ENCODE measurements around the gene TPCN2. TPM values are rescaled to one million over a fixed set of nuclear protein-coding genes. Genes with fewer than 3 reads are reported as not detected.

TPCN2 gene
- total and polyA plus RNA-seq, 2 of the 4 experiments (the other 2 are of a cell fraction) = 3.4 to 8.0 TPM

DNA sequence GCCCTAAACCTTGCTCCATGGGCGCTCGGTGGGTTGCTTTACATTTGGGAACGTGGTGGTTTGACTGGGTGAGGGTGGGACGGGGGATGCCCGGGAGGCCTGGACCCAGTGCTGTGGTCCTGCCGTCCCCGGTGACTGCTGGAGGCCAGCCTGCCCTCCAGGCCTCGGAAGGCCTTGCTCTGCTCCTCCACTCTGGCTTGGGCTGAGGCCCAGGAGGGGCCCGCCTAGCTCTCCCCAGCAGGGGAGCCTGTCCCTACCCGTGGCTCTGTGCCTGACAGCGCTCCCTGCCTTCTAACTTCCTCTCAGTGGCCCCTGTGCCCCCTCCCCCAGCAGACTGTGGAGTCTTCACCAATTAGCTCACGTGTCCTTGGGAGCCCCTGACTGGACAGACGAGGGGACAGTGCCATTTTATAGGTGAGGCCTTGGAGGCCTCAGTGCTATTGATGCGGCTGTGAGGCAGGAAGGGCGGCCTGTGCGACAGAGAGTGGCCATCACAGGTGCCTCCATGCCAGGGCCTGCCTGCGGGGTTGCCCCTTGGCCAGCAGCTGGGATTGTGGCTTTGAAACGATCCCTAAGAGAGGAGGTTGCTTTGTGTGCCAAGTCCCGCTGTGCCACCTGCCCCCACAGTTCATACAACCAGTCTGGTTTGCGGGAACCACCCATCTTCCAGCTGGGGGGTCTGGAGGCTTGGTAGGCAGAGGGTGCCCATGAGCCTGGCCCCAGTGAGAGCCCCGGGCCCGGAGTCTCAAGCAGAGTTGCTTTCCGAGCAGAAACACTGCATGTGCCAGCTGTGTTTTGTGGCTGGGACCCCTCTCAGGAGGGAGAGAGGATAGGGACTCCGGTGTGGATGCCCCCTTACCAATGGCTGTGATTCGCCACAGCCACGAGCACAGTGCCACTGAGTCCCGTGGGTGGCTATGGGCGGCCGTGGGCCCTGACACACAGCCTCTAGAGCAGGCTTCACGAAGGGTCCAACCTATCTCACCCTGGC lies 17.7 kb downstream of the TPCN2 start (continued):
- TF ChIP-seq, protein P1, sequence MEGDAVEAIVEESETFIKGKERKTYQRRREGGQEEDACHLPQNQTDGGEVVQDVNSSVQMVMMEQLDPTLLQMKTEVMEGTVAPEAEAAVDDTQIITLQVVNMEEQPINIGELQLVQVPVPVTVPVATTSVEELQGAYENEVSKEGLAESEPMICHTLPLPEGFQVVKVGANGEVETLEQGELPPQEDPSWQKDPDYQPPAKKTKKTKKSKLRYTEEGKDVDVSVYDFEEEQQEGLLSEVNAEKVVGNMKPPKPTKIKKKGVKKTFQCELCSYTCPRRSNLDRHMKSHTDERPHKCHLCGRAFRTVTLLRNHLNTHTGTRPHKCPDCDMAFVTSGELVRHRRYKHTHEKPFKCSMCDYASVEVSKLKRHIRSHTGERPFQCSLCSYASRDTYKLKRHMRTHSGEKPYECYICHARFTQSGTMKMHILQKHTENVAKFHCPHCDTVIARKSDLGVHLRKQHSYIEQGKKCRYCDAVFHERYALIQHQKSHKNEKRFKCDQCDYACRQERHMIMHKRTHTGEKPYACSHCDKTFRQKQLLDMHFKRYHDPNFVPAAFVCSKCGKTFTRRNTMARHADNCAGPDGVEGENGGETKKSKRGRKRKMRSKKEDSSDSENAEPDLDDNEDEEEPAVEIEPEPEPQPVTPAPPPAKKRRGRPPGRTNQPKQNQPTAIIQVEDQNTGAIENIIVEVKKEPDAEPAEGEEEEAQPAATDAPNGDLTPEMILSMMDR (conservative IDR thresholded peaks at IDR 0.05; ENCODE audit: low read depth, low read length) = no peak

DNA sequence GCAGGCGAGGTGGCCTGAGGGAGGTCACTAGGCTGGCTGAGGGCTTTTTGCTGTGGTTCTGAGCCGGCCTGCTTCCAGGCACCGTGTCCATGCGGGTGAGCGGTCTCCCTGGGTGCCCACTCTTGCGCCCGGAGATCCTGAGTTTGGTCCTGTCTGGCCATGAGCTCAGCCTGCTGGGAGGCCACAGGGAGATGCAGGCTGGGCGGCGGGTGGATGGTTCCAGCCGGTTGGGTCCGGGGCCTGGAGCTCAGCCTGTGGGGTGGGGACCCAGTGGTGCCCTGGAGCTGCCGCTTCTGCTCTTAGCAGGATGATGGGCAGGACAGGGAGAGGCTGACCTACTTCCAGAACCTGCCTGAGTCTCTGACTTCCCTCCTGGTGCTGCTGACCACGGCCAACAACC lies 18.5 kb downstream of the TPCN2 start:
- Histone ChIP-seq H3K9me1 (ENCODE audit: insufficient read depth, low read length) (no peaks in the 10 kb centered on the region), H3K4ac (ENCODE audit: low read depth, low read length) (no peak overlapping the region), H2BK5ac (ENCODE audit: low read depth, low read length, poor library complexity, severe bottlenecking) (no peak overlapping the region), H3K4me1 (ENCODE audit: control insufficient read depth, insufficient read depth, low read length) (no peaks in the 10 kb centered on the region), H4K8ac (ENCODE audit: low read depth in 2 of 2, low read length in 2 of 2) (no peak overlapping the region), H4K20me1 (ENCODE audit: insufficient read depth, low read length) (peaks cover 12% of the 10 kb centered on the region), H2BK15ac (ENCODE audit: low read depth, low read length) (no peak overlapping the region), H3K79me1 (ENCODE audit: low read depth in 1 of 2, low read length in 2 of 2) (peaks cover 7 to 20% of the 10 kb centered on the region in 2 experiments; a peak in 1 of 4 replicates), H2BK20ac (ENCODE audit: low read depth, low read length) (no peak overlapping the region), H3K14ac (replicated peaks; ENCODE audit: low read depth, low read length) (no peak overlapping the region), H3K4me3 (ENCODE audit: insufficient read depth, low read depth, low read length) (no peak overlapping the region), H3K9me3 (ENCODE audit: control insufficient read depth, insufficient read depth, low read length) (no peaks in the 10 kb centered on the region), H3K9ac (ENCODE audit: low read depth, low read length) (no peak overlapping the region), H2AK9ac (replicated peaks; ENCODE audit: low read depth, low read length, poor library complexity) (no peak overlapping the region), H3K56ac (ENCODE audit: extremely low read depth, insufficient read depth, low read length) (no peak overlapping the region), H2AFZ (replicated peaks; ENCODE audit: low read length, poor library complexity) (no peak overlapping the region), H3K27me3 (ENCODE audit: control insufficient read depth, insufficient read depth, low read length) (no peaks in the 10 kb centered on the region), H2AK5ac (ENCODE audit: low read depth, low read length) (no peak overlapping the region), H3K23ac (ENCODE audit: low read depth, low read length) (no peak overlapping the region), H3K36me3 (ENCODE audit: control insufficient read depth, insufficient read depth, low read length) (peaks cover 41% of the 10 kb centered on the region), H3K18ac (ENCODE audit: low read depth, low read length) (no peak overlapping the region), H4K5ac (ENCODE audit: low read depth, low read length) (no peak overlapping the region), H2BK120ac (ENCODE audit: low read depth, low read length) (no peak overlapping the region), H4K91ac (ENCODE audit: insufficient read depth, low read depth, low read length) (no peak overlapping the region), H3K27ac (ENCODE audit: insufficient read depth, low read length) (no peak overlapping the region), H3K4me2 (ENCODE audit: low read depth, low read length) (no peak overlapping the region)
- ChIA-PET CTCF (no interaction called here), POLR2A (ENCODE audit: unreplicated experiment) (no interaction called here)
- ATAC-seq (ENCODE audit: low read depth) (no peak), DNase-seq (no peak)
- dilution Hi-C loops (cut with HindIII; ENCODE audit: low sequenced_read_pairs, unreplicated experiment) = no loop called here
- TF ChIP-seq, protein P2, sequence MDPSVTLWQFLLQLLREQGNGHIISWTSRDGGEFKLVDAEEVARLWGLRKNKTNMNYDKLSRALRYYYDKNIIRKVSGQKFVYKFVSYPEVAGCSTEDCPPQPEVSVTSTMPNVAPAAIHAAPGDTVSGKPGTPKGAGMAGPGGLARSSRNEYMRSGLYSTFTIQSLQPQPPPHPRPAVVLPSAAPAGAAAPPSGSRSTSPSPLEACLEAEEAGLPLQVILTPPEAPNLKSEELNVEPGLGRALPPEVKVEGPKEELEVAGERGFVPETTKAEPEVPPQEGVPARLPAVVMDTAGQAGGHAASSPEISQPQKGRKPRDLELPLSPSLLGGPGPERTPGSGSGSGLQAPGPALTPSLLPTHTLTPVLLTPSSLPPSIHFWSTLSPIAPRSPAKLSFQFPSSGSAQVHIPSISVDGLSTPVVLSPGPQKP (IDR thresholded peaks at IDR 0.05; ENCODE audit: borderline replicate concordance, low read depth, low read length) = no peak
- no peak for TF ChIP-seq NFE2L2 (IDR thresholded peaks at IDR 0.05; ENCODE audit: low read depth, low read length)
- no peak for TF ChIP-seq CHD1 (IDR thresholded peaks at IDR 0.05; ENCODE audit: low read depth, low read length)
- no peak for TF ChIP-seq SMC3 (IDR thresholded peaks at IDR 0.05; ENCODE audit: low read depth, low read length)
- no peak for TF ChIP-seq MAZ (IDR thresholded peaks at IDR 0.05; ENCODE audit: borderline replicate concordance, low read depth, low read length)
- no peak for TF ChIP-seq CEBPB (IDR thresholded peaks at IDR 0.05; ENCODE audit: low read depth, low read length)
- TF ChIP-seq RCOR1 (IDR thresholded peaks at IDR 0.05; ENCODE audit: insufficient replicate concordance, low read length) = no peak
- TF ChIP-seq MAFK (IDR thresholded peaks at IDR 0.05; ENCODE audit: low read depth, low read length) = no peak
- no peak for TF ChIP-seq RFX5 (IDR thresholded peaks at IDR 0.05; ENCODE audit: low read depth, low read length)
- no peak for TF ChIP-seq FOS (IDR thresholded peaks at IDR 0.05; ENCODE audit: low read depth, low read length)
- intact Hi-C loops (cut with micrococcal nuclease) = no loop called here
- in situ Hi-C loops (cut with MboI; ENCODE audit: low sequenced_read_pairs) = no loop called here
- 100% methylated on average over 4 of the region's 13 CpGs; no CpG with 5 or more reads in 1 of the 2 experiments for WGBS, 2 experiments (ENCODE audit: extremely low coverage in 2 of 2, insufficient read length in 1 of 2)
- no TSS peak for BruUV-seq (replicated peaks)

Data from IMR-90 (cell line).